Suprapubic skin (tissue), 4 donors: Measurements from ENCODE around the gene IQGAP2. TPM values are rescaled to one million over a fixed set of nuclear protein-coding genes. Genes with fewer than 3 reads are reported as not detected.

ENCODE experiments used
- DNase-seq, 2 donors: peaks; one replicate each; pipeline ENCODE4 v3.0.0-alpha.2; 2019; ENCODE audit warnings: low spot score in 2 of 2
- H3K27ac ChIP-seq: fragments of 200-600 bp; sonication (generic); one replicate; pipeline ENCODE4 v1.5.1; 2019
- H3K27me3 ChIP-seq: fragments of 200-600 bp; sonication (generic); one replicate; pipeline ENCODE4 v1.5.1; 2019
- H3K36me3 ChIP-seq: fragments of 200-600 bp; sonication (generic); one replicate; pipeline ENCODE4 v1.5.1; 2019
- H3K4me1 ChIP-seq: fragments of 200-600 bp; sonication (generic); one replicate; pipeline ENCODE4 v1.5.1; 2019
- H3K4me3 ChIP-seq: fragments of 200-600 bp; sonication (generic); one replicate; pipeline ENCODE4 v1.5.1; 2019; ENCODE audit warnings: mild to moderate bottlenecking
- H3K9me3 ChIP-seq: fragments of 200-600 bp; sonication (generic); one replicate; pipeline ENCODE4 v1.5.1; 2019
- EP300 ChIP-seq: sonication (generic); formaldehyde crosslinking; IDR thresholded peaks from one replicate; pipeline ENCODE4 v1.6.1; 2017; ENCODE audit warnings: antibody characterized with exemption
- POLR2A ChIP-seq, 2 donors: fragments of 450-650 bp; IDR thresholded peaks; one replicate each; pipeline ENCODE4 v1.6.1; 2017; ENCODE audit warnings: antibody characterized with exemption in 2 of 2, mild to moderate bottlenecking in 2 of 2, moderate library complexity in 2 of 2
- POLR2AphosphoS5 ChIP-seq, 3 donors: sonication (generic); formaldehyde crosslinking; IDR thresholded peaks; one replicate each; pipeline ENCODE4 v1.6.1; 2017; ENCODE audit warnings: antibody characterized with exemption in 3 of 3
- WGBS: methylation state at CpG from one replicate; pipeline ENCODE4 v1.1.5; 2018; 5-methylcytosine and 5-hydroxymethylcytosine counted together
- total RNA-seq, 4 donors: library from RNA; depleted of rRNA; stranded (reverse); fragments of >200 nt; gene quantifications; one replicate each; pipeline ENCODE4 v1.1.0, GENCODE V29; 2016
- TF ChIP-seq, protein P1 (sequence below), 2 donors: fragments of 200-600 bp in 1 of 2; fragments of 450-650 bp in 1 of 2; sonication (generic) in 1 of 2; IDR thresholded peaks; one replicate each; pipeline ENCODE4 v1.5.1; 2016 to 2019; ENCODE audit warnings: antibody characterized with exemption in 2 of 2, mild to moderate bottlenecking in 1 of 2, moderate library complexity in 1 of 2

Gene IQGAP2
- total RNA-seq, 4 donors from 2014 or later: 10.1 to 49.0 (median 12.8) TPM

DNA sequence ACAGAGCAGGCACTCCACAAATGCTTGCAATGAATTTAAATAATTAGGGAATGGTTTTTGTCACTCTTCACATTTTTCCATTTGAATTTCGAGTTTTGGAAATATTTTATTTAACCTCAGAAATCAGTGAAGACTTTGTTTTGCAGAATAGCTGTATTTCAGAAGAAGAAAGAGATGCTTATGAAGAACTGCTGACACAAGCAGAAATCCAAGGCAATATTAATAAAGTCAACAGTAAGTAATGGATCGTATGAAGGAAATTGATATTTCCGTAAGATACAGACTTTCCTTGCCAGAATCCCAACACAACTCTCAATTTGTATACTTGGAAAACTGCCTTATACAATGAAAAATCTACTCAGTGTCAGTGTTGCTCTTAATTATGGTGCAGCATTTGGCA is 189.6 kb downstream of the IQGAP2 start:
- TF ChIP-seq EP300 (no peak), POLR2AphosphoS5 (IDR thresholded peaks at IDR 0.05) (no peak), POLR2A (IDR thresholded peaks at IDR 0.05) (no peak)
- TF ChIP-seq, protein P1, sequence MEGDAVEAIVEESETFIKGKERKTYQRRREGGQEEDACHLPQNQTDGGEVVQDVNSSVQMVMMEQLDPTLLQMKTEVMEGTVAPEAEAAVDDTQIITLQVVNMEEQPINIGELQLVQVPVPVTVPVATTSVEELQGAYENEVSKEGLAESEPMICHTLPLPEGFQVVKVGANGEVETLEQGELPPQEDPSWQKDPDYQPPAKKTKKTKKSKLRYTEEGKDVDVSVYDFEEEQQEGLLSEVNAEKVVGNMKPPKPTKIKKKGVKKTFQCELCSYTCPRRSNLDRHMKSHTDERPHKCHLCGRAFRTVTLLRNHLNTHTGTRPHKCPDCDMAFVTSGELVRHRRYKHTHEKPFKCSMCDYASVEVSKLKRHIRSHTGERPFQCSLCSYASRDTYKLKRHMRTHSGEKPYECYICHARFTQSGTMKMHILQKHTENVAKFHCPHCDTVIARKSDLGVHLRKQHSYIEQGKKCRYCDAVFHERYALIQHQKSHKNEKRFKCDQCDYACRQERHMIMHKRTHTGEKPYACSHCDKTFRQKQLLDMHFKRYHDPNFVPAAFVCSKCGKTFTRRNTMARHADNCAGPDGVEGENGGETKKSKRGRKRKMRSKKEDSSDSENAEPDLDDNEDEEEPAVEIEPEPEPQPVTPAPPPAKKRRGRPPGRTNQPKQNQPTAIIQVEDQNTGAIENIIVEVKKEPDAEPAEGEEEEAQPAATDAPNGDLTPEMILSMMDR (IDR thresholded peaks at IDR 0.05): no peak
- Histone ChIP-seq H3K4me3 (no peak overlapping the region), H3K27ac (no peak overlapping the region), H3K4me1 (no peaks in the 10 kb centered on the region), H3K9me3 (no peaks in the 10 kb centered on the region), H3K36me3 (no peaks in the 10 kb centered on the region), H3K27me3 (no peaks in the 10 kb centered on the region)
- no peak for DNase-seq
- WGBS: 52% methylated on average over 3 of the region's 3 CpGs

DNA sequence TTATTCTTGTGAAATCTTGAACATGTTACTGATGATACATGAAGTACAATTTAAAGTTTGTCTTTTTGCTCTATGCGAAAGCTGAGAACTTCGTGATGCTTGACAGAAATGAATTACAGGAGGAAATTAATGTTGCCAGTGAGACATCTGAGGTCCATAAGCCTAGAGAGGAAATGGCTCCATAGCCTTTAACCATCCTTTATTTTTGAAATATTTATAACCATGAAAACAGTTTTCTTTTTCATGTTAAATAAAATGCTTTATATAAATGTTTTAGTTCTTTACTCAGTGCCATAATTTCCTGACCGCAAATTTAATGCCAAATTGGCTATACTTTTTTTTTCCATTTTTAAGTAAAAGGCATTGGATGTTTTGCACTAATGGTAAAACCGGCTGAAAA is 191.0 kb downstream of the IQGAP2 start:
- H3K9me3 ChIP-seq: no peaks in the 10 kb centered on the region
- 86% methylated on average over 4 of the region's 4 CpGs for WGBS
- DNase-seq: no peak
- H3K4me3 ChIP-seq: no peak overlapping the region
- H3K27me3 ChIP-seq: no peaks in the 10 kb centered on the region
- no peak overlapping the region for H3K27ac ChIP-seq
- no peaks in the 10 kb centered on the region for H3K4me1 ChIP-seq
- TF ChIP-seq EP300: no peak
- TF ChIP-seq, protein P1 (IDR thresholded peaks at IDR 0.05): no peak
- TF ChIP-seq POLR2A (IDR thresholded peaks at IDR 0.05): no peak
- TF ChIP-seq POLR2AphosphoS5 (IDR thresholded peaks at IDR 0.05): no peak
- no peaks in the 10 kb centered on the region for H3K36me3 ChIP-seq

DNA sequence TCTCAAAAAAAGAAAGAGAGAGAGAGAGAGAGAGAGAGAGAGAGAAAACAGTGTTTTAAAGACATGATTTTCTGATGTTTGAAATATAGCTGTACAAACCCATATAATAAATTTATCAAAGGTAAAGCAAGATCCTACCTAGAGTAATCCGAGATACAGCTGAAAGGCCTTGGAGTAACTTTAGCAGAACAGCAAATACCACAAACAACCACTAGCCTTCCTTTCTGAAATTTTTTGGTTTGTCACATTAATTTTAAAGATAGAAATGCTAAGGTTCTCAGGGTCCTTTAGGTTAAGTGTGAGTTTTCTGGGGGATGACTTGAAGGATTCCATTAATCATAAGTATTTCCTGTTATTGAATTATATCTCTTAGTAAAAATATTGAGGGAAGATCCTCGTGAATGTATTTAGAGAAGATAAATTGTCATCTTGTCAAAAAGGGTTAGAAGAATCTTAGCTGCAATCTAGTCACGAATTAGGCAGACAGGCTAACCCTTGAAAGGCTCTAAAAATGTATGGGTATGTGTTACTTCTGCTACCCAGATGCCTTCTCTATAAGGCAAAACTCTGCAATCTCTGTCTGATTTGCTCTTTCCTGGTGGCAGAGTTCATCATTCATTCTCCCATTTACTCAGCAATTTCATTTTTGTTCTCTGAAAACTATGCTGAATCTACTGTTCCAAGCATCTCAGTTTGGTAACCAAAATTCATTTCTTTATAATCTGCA is 192.8 kb downstream of the IQGAP2 start:
- no peak for DNase-seq
- H3K36me3 ChIP-seq: no peaks in the 10 kb centered on the region
- no peak overlapping the region for H3K4me3 ChIP-seq
- H3K27ac ChIP-seq: no peak overlapping the region
- TF ChIP-seq EP300 (no peak), POLR2A (IDR thresholded peaks at IDR 0.05) (no peak), POLR2AphosphoS5 (IDR thresholded peaks at IDR 0.05) (no peak)
- TF ChIP-seq, protein P1 (IDR thresholded peaks at IDR 0.05): no peak
- H3K4me1 ChIP-seq: no peaks in the 10 kb centered on the region
- no peaks in the 10 kb centered on the region for H3K27me3 ChIP-seq
- 86% methylated on average over 3 of the region's 3 CpGs for WGBS
- no peaks in the 10 kb centered on the region for H3K9me3 ChIP-seq

DNA sequence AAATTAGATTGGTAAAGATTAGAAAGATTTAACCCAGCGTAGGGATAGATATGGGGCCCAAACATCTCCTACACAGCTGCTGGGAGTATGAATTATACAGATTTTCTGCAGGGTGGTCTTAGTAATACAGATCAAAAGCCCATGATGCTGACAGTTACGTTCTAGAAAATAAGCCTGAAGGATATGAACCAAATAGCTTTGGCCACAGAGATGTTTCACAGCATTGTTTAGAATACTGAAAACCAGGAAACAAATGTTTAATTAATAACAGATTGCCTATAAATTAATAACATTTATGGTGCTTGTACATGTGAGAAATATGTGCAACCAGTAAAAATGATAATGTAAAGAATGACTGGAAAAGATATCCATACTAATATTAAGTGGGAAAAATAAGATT is 195.4 kb downstream of the IQGAP2 start:
- WGBS: 78% methylated on average over 2 of the region's 2 CpGs
- TF ChIP-seq POLR2AphosphoS5 (IDR thresholded peaks at IDR 0.05) (no peak), EP300 (no peak), POLR2A (IDR thresholded peaks at IDR 0.05) (no peak)
- TF ChIP-seq, protein P1 (IDR thresholded peaks at IDR 0.05): no peak
- H3K27ac ChIP-seq: no peak overlapping the region
- H3K4me3 ChIP-seq: no peak overlapping the region
- H3K4me1 ChIP-seq: no peaks in the 10 kb centered on the region
- H3K27me3 ChIP-seq: no peaks in the 10 kb centered on the region
- DNase-seq: no peak
- H3K36me3 ChIP-seq: no peaks in the 10 kb centered on the region
- no peaks in the 10 kb centered on the region for H3K9me3 ChIP-seq

DNA sequence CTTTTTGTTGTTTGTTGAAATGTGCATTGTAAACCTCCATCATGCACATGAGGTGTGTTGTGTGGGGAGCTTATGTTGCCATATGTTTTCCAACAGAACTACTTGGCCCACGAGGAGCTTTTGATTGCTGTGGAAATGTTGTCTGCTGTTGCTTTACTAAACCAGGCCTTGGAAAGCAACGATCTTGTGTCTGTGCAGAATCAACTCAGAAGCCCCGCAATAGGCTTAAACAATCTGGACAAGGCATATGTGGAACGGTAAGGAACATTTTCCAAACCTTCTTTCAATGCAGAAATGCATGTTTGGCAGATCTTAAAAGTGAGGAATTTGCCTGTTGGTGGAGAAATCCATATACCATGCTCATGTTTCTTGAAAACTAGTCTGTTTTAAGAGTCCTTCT is 197.6 kb downstream of the IQGAP2 start:
- no peak overlapping the region for H3K4me3 ChIP-seq
- H3K27me3 ChIP-seq: no peaks in the 10 kb centered on the region
- H3K27ac ChIP-seq: no peak overlapping the region
- H3K4me1 ChIP-seq: no peaks in the 10 kb centered on the region
- DNase-seq: no peak
- WGBS: 71% methylated on average over 4 of the region's 4 CpGs
- no peaks in the 10 kb centered on the region for H3K9me3 ChIP-seq
- H3K36me3 ChIP-seq: no peaks in the 10 kb centered on the region
- no peak for TF ChIP-seq POLR2A (IDR thresholded peaks at IDR 0.05)
- TF ChIP-seq EP300: no peak
- TF ChIP-seq, protein P1 (IDR thresholded peaks at IDR 0.05): no peak
